Neural crest cell (in vitro differentiated cells): ENCODE measurements around the gene MEF2C. TPM values are rescaled to one million over a fixed set of nuclear protein-coding genes. Genes with fewer than 3 reads are reported as not detected.
A peak's percentile ranks its signal among the peaks of the same experiment; 100 is the strongest.
"Not testable (repeated sequence)": the region's sequence is repeated elsewhere in the genome, so short reads cannot be mapped to it uniquely, and the experiment has no call there.

Experiments used
- DNase-seq: peaks from one replicate; pipeline ENCODE4 v3.0.0; 2021; ENCODE audit warnings: low read depth, mixed read lengths, low spot score
- H3K27ac Mint-ChIP-seq: one replicate; pipeline ENCODE4 v1.8.0; 2021; ENCODE audit warnings: mild to moderate bottlenecking, mixed read lengths; ENCODE audit not compliant: unreplicated experiment
- H3K27me3 Mint-ChIP-seq: 2 replicates; pipeline ENCODE4 v1.8.0; 2021; ENCODE audit warnings: low read depth, mild to moderate bottlenecking, mixed read lengths
- H3K36me3 Mint-ChIP-seq: 2 replicates; pipeline ENCODE4 v1.8.0; 2021; ENCODE audit warnings: low read depth, mild to moderate bottlenecking, mixed read lengths
- H3K4me1 Mint-ChIP-seq: 2 replicates; pipeline ENCODE4 v1.8.0; 2021; ENCODE audit warnings: mixed read lengths
- H3K4me3 Mint-ChIP-seq: one replicate; pipeline ENCODE4 v1.8.0; 2021; ENCODE audit warnings: mild to moderate bottlenecking, mixed read lengths
- H3K9me3 Mint-ChIP-seq: 2 replicates; pipeline ENCODE4 v1.8.0; 2021; ENCODE audit warnings: mixed read lengths
- CTCF ChIP-seq: fragments of 200-600 bp; sonication (generic); conservative IDR thresholded peaks from 2 replicates; pipeline ENCODE4 v1.5.0; 2021; ENCODE audit warnings: antibody characterized with exemption, mild to moderate bottlenecking
- total RNA-seq: library from RNA; stranded (reverse); gene quantifications from 2 replicates; pipeline ENCODE4 v1.2.1, GENCODE V29; 2021

Gene MEF2C
- total RNA-seq, 1 donor from 2014 or later, result 46.0 TPM

GRCh38 chr5:88799938-88800535 is 82.9 kb downstream of the MEF2C start:
- no peak overlapping the region for H3K27ac Mint-ChIP-seq
- no peak overlapping the region for H3K4me3 Mint-ChIP-seq
- TF ChIP-seq CTCF, result no peak
- DNase-seq, result no peak
- H3K27me3 Mint-ChIP-seq, result no peaks in the 10 kb centered on the region
- peaks cover 11% of the 10 kb centered on the region for H3K9me3 Mint-ChIP-seq
- peaks cover 36% of the 10 kb centered on the region for H3K36me3 Mint-ChIP-seq
- peaks cover 34% of the 10 kb centered on the region for H3K4me1 Mint-ChIP-seq

GRCh38 chr5:88798933-88799332 is 84.1 kb downstream of the MEF2C start:
- H3K4me3 Mint-ChIP-seq, DNase-seq, H3K27me3 Mint-ChIP-seq, H3K27ac Mint-ChIP-seq: not testable (repeated sequence)
- Mint-ChIP-seq H3K9me3 (peaks cover 11% of the 10 kb centered on the region), H3K4me1 (peaks cover 34% of the 10 kb centered on the region), H3K36me3 (peaks cover 30% of the 10 kb centered on the region)

GRCh38 chr5:88793797-88794196 is 89.2 kb downstream of the MEF2C start:
- DNase-seq, H3K4me3 Mint-ChIP-seq, H3K27me3 Mint-ChIP-seq, H3K27ac Mint-ChIP-seq: not testable (repeated sequence)
- Mint-ChIP-seq H3K36me3 (peaks cover 27% of the 10 kb centered on the region), H3K4me1 (peaks cover 16% of the 10 kb centered on the region), H3K9me3 (peaks cover 15% of the 10 kb centered on the region)

GRCh38 chr5:88792144-88792840 is 90.7 kb downstream of the MEF2C start:
- Mint-ChIP-seq H3K27ac (no peak overlapping the region), H3K9me3 (peaks cover 13% of the 10 kb centered on the region), H3K4me1 (peaks cover 22% of the 10 kb centered on the region), H3K4me3 (no peak overlapping the region), H3K36me3 (peaks cover 17% of the 10 kb centered on the region), H3K27me3 (no peaks in the 10 kb centered on the region)
- no peak for TF ChIP-seq CTCF
- DNase-seq, result no peak

- peak overlapping the region; percentile 27 for H3K27ac Mint-ChIP-seq
- no peaks in the 10 kb centered on the region for H3K27me3 Mint-ChIP-seq
- DNase-seq, result no peak
- peaks cover 38% of the 10 kb centered on the region for H3K4me1 Mint-ChIP-seq
- no peaks in the 10 kb centered on the region for H3K9me3 Mint-ChIP-seq
- no peak for TF ChIP-seq CTCF
- H3K4me3 Mint-ChIP-seq, result no peak overlapping the region
- no peaks in the 10 kb centered on the region for H3K36me3 Mint-ChIP-seq
Measured at GRCh38 chr5:88787856-88788255, 95.1 kb downstream of the MEF2C start.

GRCh38 chr5:88786789-88787188 is 96.2 kb downstream of the MEF2C start:
- Mint-ChIP-seq H3K27ac (no peak overlapping the region), H3K36me3 (no peaks in the 10 kb centered on the region), H3K4me3 (no peak overlapping the region), H3K27me3 (no peaks in the 10 kb centered on the region), H3K9me3 (no peaks in the 10 kb centered on the region), H3K4me1 (peaks cover 41% of the 10 kb centered on the region)
- DNase-seq, result no peak
- TF ChIP-seq CTCF, result no peak
